ENCODE results near the gene ZBTB14.

The ZBTB14 gene

GRCh38 chr18:5295231-5295920, at the start of gene ZBTB14:
ZBTB14 (minus strand) TSS chr18:5295726; CDS start chr18:5293246, 2,480 bp downstream.
- peak; percentile 18 to 74 (median 61) for DNase-seq

GRCh38 chr18:5339202-5339834, 43.8 kb upstream of the ZBTB14 start:
- no peak for DNase-seq

GRCh38 chr18:5334456-5335075, 39.0 kb upstream of the ZBTB14 start:
- DNase-seq = no peak

DNA sequence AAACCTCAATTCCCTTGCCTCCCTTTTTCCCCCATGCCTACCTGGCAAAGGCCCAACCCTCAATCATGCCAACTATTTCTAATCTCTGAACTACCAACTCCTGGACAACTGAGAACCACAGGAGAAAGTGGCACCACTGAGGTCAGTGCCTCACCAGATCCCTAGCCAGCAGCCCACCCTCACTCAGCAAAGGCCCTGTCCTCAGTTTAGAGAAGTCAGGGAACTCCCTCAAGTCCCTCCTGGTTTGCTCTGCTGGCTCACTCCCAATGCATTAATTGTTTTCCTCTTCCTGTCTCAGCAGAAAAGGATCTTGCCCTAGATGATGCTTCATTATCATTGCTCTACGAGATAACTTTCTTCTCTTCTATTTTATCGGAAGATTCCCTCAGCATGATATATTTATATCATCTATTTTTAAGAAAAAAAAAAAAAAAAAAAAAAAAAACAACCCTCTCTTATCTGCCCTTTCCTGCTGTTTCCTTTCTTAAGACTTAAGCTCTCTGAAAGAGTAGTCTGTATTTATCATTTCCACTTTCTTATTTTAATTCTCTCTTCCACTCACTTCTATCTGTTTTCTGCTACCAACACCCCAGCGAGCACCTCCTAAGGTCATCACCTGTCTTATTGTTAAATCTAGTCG, 22.7 kb upstream of the ZBTB14 start:
- no peak for DNase-seq

DNA sequence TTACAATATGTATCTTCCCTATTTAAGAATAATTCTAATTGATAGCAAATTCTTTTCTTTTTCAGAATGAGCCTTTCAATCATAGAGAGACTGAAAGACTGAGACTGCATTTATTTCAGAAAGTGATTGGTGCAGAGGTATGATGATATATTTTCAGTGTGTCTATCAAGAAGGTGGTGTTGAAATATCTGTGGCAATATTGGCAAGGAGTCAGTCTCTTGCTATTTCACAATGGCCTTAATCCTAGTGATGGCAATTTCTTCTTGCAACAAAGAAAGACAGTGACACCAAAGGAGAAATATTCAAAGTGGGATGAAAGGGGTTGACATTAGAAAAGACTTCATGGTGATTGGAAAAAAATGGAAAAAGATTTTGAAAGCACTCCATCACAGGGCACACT, 21.7 kb upstream of the ZBTB14 start:
- DNase-seq = no peak

- no peak for DNase-seq
Measured at GRCh38 chr18:5315838-5316237, 20.3 kb upstream of the ZBTB14 start.

GRCh38 chr18:5311301-5311989, 15.9 kb upstream of the ZBTB14 start:
- DNase-seq = no peak

- peak in 2 of 4 experiments; percentile 2 to 7 for DNase-seq
Measured at GRCh38 chr18:5309888-5310470, 14.5 kb upstream of the ZBTB14 start.

- DNase-seq = no peak
Measured at GRCh38 chr18:5305835-5306234, 10.3 kb upstream of the ZBTB14 start.

DNA sequence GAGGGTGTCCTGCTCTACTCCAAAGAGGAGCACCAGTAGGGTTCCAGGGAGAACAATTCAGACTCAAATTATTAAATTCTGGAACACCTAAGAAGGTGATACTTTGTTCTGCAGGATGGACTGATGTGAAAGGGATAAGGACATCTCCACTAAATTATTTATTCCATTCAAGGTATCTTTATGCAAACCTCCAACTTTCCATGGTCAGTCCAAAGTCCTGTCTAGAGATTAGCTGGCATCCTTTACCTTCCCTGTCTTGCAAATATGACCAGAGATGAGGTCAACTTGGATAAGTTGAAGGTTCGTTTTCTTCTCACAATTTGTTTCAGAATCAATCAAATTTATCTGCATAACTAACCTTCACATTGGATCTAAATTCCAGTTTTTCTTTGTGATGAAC, 8.7 kb upstream of the ZBTB14 start:
- DNase-seq = no peak

DNA sequence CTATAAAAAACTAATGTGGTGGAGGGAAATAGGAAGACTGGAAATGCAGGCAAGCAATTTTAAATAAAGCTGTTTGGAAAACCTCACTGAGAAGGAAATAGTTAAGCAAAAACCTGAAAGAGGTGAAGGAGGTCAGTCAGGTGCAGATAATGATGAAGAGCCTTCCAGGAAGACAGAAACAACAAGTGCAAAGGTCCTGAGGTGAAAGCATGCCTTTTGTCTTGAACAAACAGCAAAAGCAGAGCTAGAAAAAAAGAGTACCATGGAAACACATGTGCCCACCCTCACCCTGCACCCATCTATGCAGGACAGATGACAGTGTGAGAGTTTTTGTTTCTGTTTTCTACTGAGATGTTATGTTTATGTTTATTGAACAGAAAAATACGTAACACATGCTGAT, 8.1 kb upstream of the ZBTB14 start:
- DNase-seq = no peak

- no peak for DNase-seq
Measured at GRCh38 chr18:5302606-5303005, 7.1 kb upstream of the ZBTB14 start.

GRCh38 chr18:5300476-5301010, 5.0 kb upstream of the ZBTB14 start:
- no peak for DNase-seq

GRCh38 chr18:5298156-5298852, 2.8 kb upstream of the ZBTB14 start:
- no peak for DNase-seq

GRCh38 chr18:5297597-5297996, 2.1 kb upstream of the ZBTB14 start:
- no peak for DNase-seq

GRCh38 chr18:5296706-5297320, 1.3 kb upstream of the ZBTB14 start:
- DNase-seq = peak; percentile 10 to 35 (median 26)

GRCh38 chr18:5295981-5296705, 617 bp upstream of the ZBTB14 start:
- DNase-seq = peak; percentile 91 to 94 (median 92)

- peak; percentile 25 to 49 (median 42) for DNase-seq
Measured at GRCh38 chr18:5294457-5295230, 882 bp downstream of the ZBTB14 start.

GRCh38 chr18:5294113-5294456, 1.4 kb downstream of the ZBTB14 start:
- DNase-seq = no peak

GRCh38 chr18:5288517-5288935, 7.0 kb downstream of the ZBTB14 start:
- DNase-seq = no peak

All from activated CD4-positive, CD25-positive, alpha-beta regulatory T cell (primary cell).